HG02610 (cell line): ENCODE measurements around the gene BRINP2.
"Not testable (repeated sequence)": the region's sequence is repeated elsewhere in the genome, so short reads cannot be mapped to it uniquely, and the experiment has no call there.

ENCODE experiments used
- ATAC-seq: cut with Tn5 transposase; IDR thresholded peaks from one replicate; pipeline ENCODE4 v1.9.1; 2021; ENCODE audit warnings: mild to moderate bottlenecking, moderate library complexity; ENCODE audit not compliant: unreplicated experiment

The BRINP2 gene

GRCh38 chr1:177307771-177308170 lies 137.0 kb downstream of the BRINP2 start:
- ATAC-seq, result no peak

- no peak for ATAC-seq
Observed at GRCh38 chr1:177309880-177310279, 139.1 kb downstream of the BRINP2 start.

GRCh38 chr1:177310326-177310725 lies 139.6 kb downstream of the BRINP2 start:
- no peak for ATAC-seq

- ATAC-seq, result no peak
Observed at GRCh38 chr1:177311111-177311510, 140.4 kb downstream of the BRINP2 start.

- no peak for ATAC-seq
Observed at GRCh38 chr1:177311586-177311985, 140.8 kb downstream of the BRINP2 start.

- no peak for ATAC-seq
Observed at GRCh38 chr1:177315261-177315660, 144.5 kb downstream of the BRINP2 start.

- no peak for ATAC-seq
Observed at GRCh38 chr1:177315761-177316160, 145.0 kb downstream of the BRINP2 start.

GRCh38 chr1:177321434-177321833 lies 150.7 kb downstream of the BRINP2 start:
- ATAC-seq, result not testable (repeated sequence)

- no peak for ATAC-seq
Observed at GRCh38 chr1:177328251-177328650, 157.5 kb downstream of the BRINP2 start.

- no peak for ATAC-seq
Observed at GRCh38 chr1:177329871-177330270, 159.1 kb downstream of the BRINP2 start.
